GM12878 (cell line): ENCODE data around the gene RAB11FIP2. TPM values are rescaled to one million over a fixed set of nuclear protein-coding genes. Genes with fewer than 3 reads are reported as not detected.

Experiments used
- ATAC-seq: fragments of 200-7000 bp; cut with Tn5 transposase; 3 replicates; pipeline ENCODE4 v1.9.1; 2020; ENCODE audit warnings: mild to moderate bottlenecking, moderate library complexity
- BruUV-seq: library from RNA; stranded (reverse); fragments of 400-500 nt; replicated peaks from 2 replicates; lab custom pipeline; 2021; lab: Mats Ljungman, UMichigan
- CTCF ChIA-PET: fragments of 300-600 bp; sonication (Branson Sonifier 250); formaldehyde crosslinking; extraction: SDS; loops from one replicate; lab custom pipeline; 2021; ENCODE audit warnings: inconsistent platforms; lab: Yijun Ruan, JAX
- POLR2A ChIA-PET: fragments of 350-600 bp; formaldehyde crosslinking; extraction: SDS; loops from one replicate; lab custom pipeline; 2021; ENCODE audit warnings: inconsistent platforms; lab: Charles Lee
- RAD21 ChIA-PET: fragments of 300-600 bp; sonication (Branson Sonifier 250); formaldehyde crosslinking; loops from one replicate; lab custom pipeline; 2023; ENCODE audit warnings: antibody characterized with exemption; ENCODE audit not compliant: unreplicated experiment; lab: Charles Lee
- SMC1A ChIA-PET: fragments of 300-600 bp; sonication (Branson Sonifier 250); formaldehyde crosslinking; loops from one replicate; lab custom pipeline; 2023; ENCODE audit not compliant: unreplicated experiment, uncharacterized antibody; lab: Charles Lee
- DNase-seq: peaks from one replicate; pipeline ENCODE4 v3.0.0-alpha.2; 2011; ENCODE audit warnings: low read depth, low spot score
- FAIRE-seq: peaks from 3 replicates; lab custom pipeline; 2011; peaks lifted over from hg19 to GRCh38; lab: Jason Lieb, UNC
- H2AFZ ChIP-seq: 2 replicates; pipeline ENCODE4 v1.6.0; 2011; ENCODE audit warnings: low read depth, low read length, control low read depth; ENCODE audit not compliant: control insufficient read depth
- H3K27ac ChIP-seq: 2 replicates; pipeline ENCODE4 v1.5.1; 2011; ENCODE audit warnings: control low read depth; ENCODE audit not compliant: control insufficient read depth, insufficient read depth
- H3K27me3 ChIP-seq, 2 experiments: replicated peaks in 1 of 2; 2 replicates each; pipeline versions ENCODE4 v1.6.0 to v1.6.1; 2011; ENCODE audit warnings: low read length in 1 of 2; ENCODE audit not compliant: control insufficient read depth in 2 of 2, insufficient read depth in 2 of 2
- H3K36me3 ChIP-seq, 2 experiments: 2 replicates each; pipeline ENCODE4 v1.5.1; 2011; ENCODE audit warnings: low read length in 1 of 2; ENCODE audit not compliant: control insufficient read depth in 2 of 2, insufficient read depth in 2 of 2
- H3K4me1 ChIP-seq: 2 replicates; pipeline ENCODE4 v1.6.1; 2011; ENCODE audit warnings: mild to moderate bottlenecking, low read length, moderate library complexity, mixed read lengths; ENCODE audit not compliant: control insufficient read depth, insufficient read depth
- H3K4me2 ChIP-seq: 2 replicates; pipeline ENCODE4 v1.6.0; 2011; ENCODE audit warnings: control low read depth; ENCODE audit not compliant: control insufficient read depth, insufficient read depth
- H3K4me3 ChIP-seq: fragments of 200-600 bp; sonication (generic); 2 replicates; pipeline ENCODE4 v1.5.1; 2016
- H3K79me2 ChIP-seq: 2 replicates; pipeline ENCODE4 v1.6.0; 2011; ENCODE audit warnings: low read length; ENCODE audit not compliant: control insufficient read depth, insufficient read depth
- H3K9ac ChIP-seq: 2 replicates; pipeline ENCODE4 v1.8.0; 2011; ENCODE audit warnings: low read length, control low read depth, mixed read lengths; ENCODE audit not compliant: control insufficient read depth, insufficient read depth
- H3K9me3 ChIP-seq: replicated peaks from 3 replicates; pipeline ENCODE4 v1.5.1; 2011; ENCODE audit warnings: mild to moderate bottlenecking, low read length; ENCODE audit not compliant: control insufficient read depth, insufficient read depth
- H4K20me1 ChIP-seq: 2 replicates; pipeline ENCODE4 v1.6.0; 2011; ENCODE audit not compliant: control insufficient read depth, insufficient read depth
- ASH2L ChIP-seq: fragments of 300-600, 200-600 bp; sonication (generic); IDR thresholded peaks from 2 replicates; pipeline ENCODE4 v1.6.1; 2017; ENCODE audit warnings: low read depth, mild to moderate bottlenecking, borderline replicate concordance
- BACH1 ChIP-seq: fragments of 450-650 bp; IDR thresholded peaks from 2 replicates; pipeline ENCODE4 v1.6.1; 2017; ENCODE audit warnings: mild to moderate bottlenecking, borderline replicate concordance
- CEBPB ChIP-seq, 2 experiments: fragments of 150-350 bp in 1 of 2; IDR thresholded peaks; 2 replicates each; pipeline ENCODE4 v1.6.1; 2012 to 2014; ENCODE audit warnings: low read depth in 2 of 2, low read length in 2 of 2, borderline replicate concordance in 1 of 2, inconsistent platforms in 1 of 2
- CEBPZ ChIP-seq: fragments of 150-350 bp; IDR thresholded peaks from 2 replicates; pipeline ENCODE4 v1.6.1; 2016; ENCODE audit warnings: low read depth, low read length
- DPF2 ChIP-seq: fragments of 450-650 bp; IDR thresholded peaks from 2 replicates; pipeline ENCODE4 v1.6.1; 2017; ENCODE audit warnings: mild to moderate bottlenecking
- FOXK2 ChIP-seq: fragments of 450-650 bp; IDR thresholded peaks from 2 replicates; pipeline ENCODE4 v1.6.1; 2017; ENCODE audit warnings: mild to moderate bottlenecking, moderate library complexity
- HDAC6 ChIP-seq: fragments of 200-600 bp; sonication (generic); IDR thresholded peaks from one replicate; pipeline ENCODE4 v1.8.0; 2017; ENCODE audit warnings: antibody characterized with exemption; ENCODE audit not compliant: unreplicated experiment
- IRF4 ChIP-seq: IDR thresholded peaks from 2 replicates; pipeline ENCODE4 v1.6.1; 2011; ENCODE audit warnings: low read depth, low read length
- MXI1 ChIP-seq: fragments of 150-350 bp; IDR thresholded peaks from 2 replicates; pipeline ENCODE4 v1.6.1; 2011; ENCODE audit warnings: low read depth, mild to moderate bottlenecking, inconsistent platforms, low read length, improper control_type of control experiment
- MYC ChIP-seq: IDR thresholded peaks from 2 replicates; pipeline ENCODE4 v1.6.1; 2011; ENCODE audit warnings: mild to moderate bottlenecking, low read length, moderate library complexity, inconsistent platforms; ENCODE audit not compliant: insufficient read depth, insufficient replicate concordance, insufficient read length, severe bottlenecking
- NR2C1 ChIP-seq: fragments of 450-650 bp; IDR thresholded peaks from 2 replicates; pipeline ENCODE4 v1.6.1; 2017; ENCODE audit warnings: antibody characterized with exemption, mild to moderate bottlenecking, moderate library complexity
- RB1 ChIP-seq: fragments of 450-650 bp; formaldehyde crosslinking; IDR thresholded peaks from 2 replicates; pipeline ENCODE4 v1.6.1; 2017; ENCODE audit warnings: mild to moderate bottlenecking, borderline replicate concordance
- RFX5 ChIP-seq: IDR thresholded peaks from 2 replicates; pipeline ENCODE4 v1.6.1; 2011; ENCODE audit warnings: low read depth, low read length, improper control_type of control experiment
- SMAD5 ChIP-seq: IDR thresholded peaks from 2 replicates; pipeline ENCODE4 v1.6.1; 2016; ENCODE audit warnings: antibody characterized with exemption, low read depth
- SMC3 ChIP-seq: IDR thresholded peaks from 2 replicates; pipeline ENCODE4 v1.6.1; 2011; ENCODE audit warnings: low read length, improper control_type of control experiment, borderline replicate concordance
- TARDBP ChIP-seq: IDR thresholded peaks from 2 replicates; pipeline ENCODE4 v1.6.1; 2016; ENCODE audit warnings: borderline replicate concordance
- ZNF217 ChIP-seq: fragments of 450-650 bp; IDR thresholded peaks from 2 replicates; pipeline ENCODE4 v1.6.1; 2017; ENCODE audit warnings: antibody characterized with exemption, mild to moderate bottlenecking
- WGBS: methylation state at CpG from one replicate; pipeline ENCODE4 v1.1.6; 2016; ENCODE audit warnings: low lambda C conversion rate; ENCODE audit not compliant: insufficient replicate concordance, insufficient coverage; ENCODE audit errors: missing lambda C conversion rate; 5-methylcytosine and 5-hydroxymethylcytosine counted together
- in situ Hi-C: fragments of 300-500 bp; cut with MboI; formaldehyde crosslinking; loops from 9 replicates; pipeline ENCODE4 v1.14.3; 2018; ENCODE audit warnings: mixed read lengths
- intact Hi-C: fragments of 100-400 bp; cut with micrococcal nuclease; formaldehyde crosslinking; loops from one replicate; pipeline ENCODE4 v1.14.2; 2022; ENCODE audit not compliant: unreplicated experiment
- polyA plus RNA-seq, 11 experiments: library from polyadenylated mRNA; depleted of rRNA in 4 of 11; unstranded in 6 of 11; stranded (reverse) in 5 of 11; fragments of >200 nt; fragmentation: Nextera tagmentation in 4 of 11; fragmentation: Illumina TruSeq in 1 of 11; extraction: Ambion mirVana in 4 of 11; extraction: Trizol in 1 of 11; gene quantifications; 1 replicate in 1 of 11; 2 replicates in 10 of 11; pipeline versions ENCODE4 v1.2.1 to v1.2.3, GENCODE V29; 2011 to 2016; ENCODE audit warnings: inconsistent platforms in 2 of 11, missing spikeins in 2 of 11, low read depth in 1 of 11
- total RNA-seq, 4 experiments: library from RNA; depleted of rRNA in 3 of 4; stranded (reverse); fragments of >200 nt in 3 of 4; fragmentation: Illumina TruSeq in 1 of 4; extraction: Trizol in 1 of 4; gene quantifications; 2 replicates each; pipeline versions ENCODE4 v1.2.1 to v1.2.3, GENCODE V29; 2013 to 2021
- TF ChIP-seq, protein P1 (sequence below): IDR thresholded peaks from 2 replicates; pipeline ENCODE4 v1.6.1; 2012; ENCODE audit warnings: low read length, inconsistent platforms

RAB11FIP2 gene
- total and polyA plus RNA-seq, 10 of the 15 experiments (the other 5 are each of a cell fraction or from before 2014, with no cell fraction given): 1.8 to 16.7 (median 4.3) TPM

DNA sequence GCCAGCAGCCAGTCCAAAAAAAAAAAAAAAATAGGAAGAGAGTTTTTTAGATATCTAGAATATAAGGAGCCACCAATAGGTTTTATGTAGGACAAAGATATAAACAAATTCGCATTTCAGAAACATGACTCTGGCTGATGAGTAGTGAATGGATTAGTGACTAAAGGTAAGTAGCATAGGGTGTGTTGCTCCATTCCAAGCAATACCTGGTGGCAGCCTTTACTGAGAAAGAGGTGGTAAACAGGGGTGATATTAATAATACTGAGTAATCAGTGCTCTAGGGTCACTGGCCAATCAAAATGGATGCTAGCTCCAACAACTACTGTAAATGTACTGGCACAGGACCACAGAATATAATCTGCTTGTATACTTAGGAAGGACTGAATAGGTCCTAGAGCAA is 45.5 kb upstream of the RAB11FIP2 start:
- H3K9me3 ChIP-seq: no peaks in the 10 kb centered on the region
- ATAC-seq (no peak), FAIRE-seq (no peak), DNase-seq (no peak)
- no peak overlapping the region for H2AFZ ChIP-seq
- H3K9ac ChIP-seq: no peak overlapping the region
- H4K20me1 ChIP-seq: no peaks in the 10 kb centered on the region
- H3K27me3 ChIP-seq: no peaks in the 10 kb centered on the region; a peak in 1 of 4 replicates
- no peak overlapping the region for H3K4me2 ChIP-seq
- H3K27ac ChIP-seq: no peak overlapping the region
- ChIA-PET SMC1A (no interaction called here), CTCF (no interaction called here), RAD21 (no interaction called here), POLR2A (no interaction called here)
- 61% methylated on average over 1 of the region's 1 CpG for WGBS
- no peaks in the 10 kb centered on the region for H3K4me1 ChIP-seq
- no peaks in the 10 kb centered on the region for H3K36me3 ChIP-seq
- no peaks in the 10 kb centered on the region for H3K79me2 ChIP-seq
- no TSS peak for BruUV-seq
- no peak overlapping the region for H3K4me3 ChIP-seq
- intact Hi-C loops: no loop called here
- in situ Hi-C loops: no loop called here
- TF ChIP-seq SMC3 (no peak), RB1 (no peak), CEBPZ (no peak), NR2C1 (no peak), CEBPB (IDR thresholded peaks at IDR 0.05; ENCODE audit: borderline replicate concordance in 1 of 2, low read depth in 2 of 2, low read length in 2 of 2) (no peak), MXI1 (no peak), BACH1 (no peak), TARDBP (no peak), IRF4 (no peak), SMAD5 (no peak), MYC (no peak), DPF2 (no peak), ZNF217 (no peak), ASH2L (no peak), FOXK2 (no peak), HDAC6 (no peak), RFX5 (no peak)
- TF ChIP-seq, protein P1, sequence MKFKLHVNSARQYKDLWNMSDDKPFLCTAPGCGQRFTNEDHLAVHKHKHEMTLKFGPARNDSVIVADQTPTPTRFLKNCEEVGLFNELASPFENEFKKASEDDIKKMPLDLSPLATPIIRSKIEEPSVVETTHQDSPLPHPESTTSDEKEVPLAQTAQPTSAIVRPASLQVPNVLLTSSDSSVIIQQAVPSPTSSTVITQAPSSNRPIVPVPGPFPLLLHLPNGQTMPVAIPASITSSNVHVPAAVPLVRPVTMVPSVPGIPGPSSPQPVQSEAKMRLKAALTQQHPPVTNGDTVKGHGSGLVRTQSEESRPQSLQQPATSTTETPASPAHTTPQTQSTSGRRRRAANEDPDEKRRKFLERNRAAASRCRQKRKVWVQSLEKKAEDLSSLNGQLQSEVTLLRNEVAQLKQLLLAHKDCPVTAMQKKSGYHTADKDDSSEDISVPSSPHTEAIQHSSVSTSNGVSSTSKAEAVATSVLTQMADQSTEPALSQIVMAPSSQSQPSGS: no peak
